SK-N-SH treated with all-trans-retinoic acid at 6 μM for 48 hours (cell line): ENCODE measurements around the gene CHORDC1.

Experiments used
- ATAC-seq: fragments of 200-7000 bp; cut with Tn5 transposase; 3 replicates; pipeline ENCODE4 v1.9.1; 2020; ENCODE audit warnings: mild to moderate bottlenecking, moderate library complexity
- ARNTL ChIP-seq: fragments of 450-650 bp; formaldehyde crosslinking; IDR thresholded peaks from 2 replicates; pipeline ENCODE4 v1.5.0; 2020; ENCODE audit warnings: low read depth, mild to moderate bottlenecking, moderate library complexity, borderline replicate concordance
- BACH2 ChIP-seq: fragments of 250-450 bp; sonication (Bioruptor Pico); IDR thresholded peaks from 2 replicates; pipeline ENCODE4 v1.9.0; 2021; ENCODE audit warnings: mild to moderate bottlenecking, borderline replicate concordance
- CREB5 ChIP-seq: fragments of 250-450 bp; sonication (Bioruptor Pico); IDR thresholded peaks from 2 replicates; pipeline ENCODE4 v1.5.1; 2020; ENCODE audit warnings: low read depth, mild to moderate bottlenecking, moderate library complexity
- CSDC2 ChIP-seq: fragments of 250-450 bp; sonication (Bioruptor Pico); IDR thresholded peaks from 2 replicates; pipeline ENCODE4 v1.5.0; 2020; ENCODE audit warnings: mild to moderate bottlenecking, moderate library complexity
- CSRNP3 ChIP-seq: fragments of 250-450 bp; sonication (Bioruptor Pico); IDR thresholded peaks from 2 replicates; pipeline ENCODE4 v1.5.1; 2021; ENCODE audit warnings: mild to moderate bottlenecking, moderate library complexity
- ESRRG ChIP-seq: fragments of 250-450 bp; sonication (Bioruptor Pico); IDR thresholded peaks from 2 replicates; pipeline ENCODE4 v1.6.1; 2021; ENCODE audit warnings: mild to moderate bottlenecking
- ISL1 ChIP-seq: fragments of 250-450 bp; sonication (Bioruptor Pico); IDR thresholded peaks from 2 replicates; pipeline ENCODE4 v2.1.2; 2022; ENCODE audit warnings: mild to moderate bottlenecking, moderate library complexity
- OSR1 ChIP-seq: fragments of 250-450 bp; sonication (Bioruptor Pico); IDR thresholded peaks from 2 replicates; pipeline ENCODE4 v1.8.0; 2022; ENCODE audit warnings: moderate library complexity, mild to moderate bottlenecking, inconsistent platforms
- PATZ1 ChIP-seq: fragments of 250-450 bp; sonication (Bioruptor Pico); IDR thresholded peaks from 2 replicates; pipeline ENCODE4 v1.8.0; 2020; ENCODE audit warnings: mild to moderate bottlenecking, moderate library complexity, borderline replicate concordance
- POU6F1 ChIP-seq: fragments of 250-450 bp; sonication (Bioruptor Pico); IDR thresholded peaks from 2 replicates; pipeline ENCODE4 v1.8.0; 2021; ENCODE audit warnings: low read depth, mild to moderate bottlenecking, moderate library complexity, borderline replicate concordance
- PPARA ChIP-seq: fragments of 250-450 bp; sonication (Bioruptor Pico); IDR thresholded peaks from 2 replicates; pipeline ENCODE4 v1.5.0; 2020; ENCODE audit warnings: mild to moderate bottlenecking, borderline replicate concordance
- RARB ChIP-seq: fragments of 250-450 bp; sonication (Bioruptor Pico); IDR thresholded peaks from 2 replicates; pipeline ENCODE4 v1.8.0; 2021; ENCODE audit warnings: mild to moderate bottlenecking, moderate library complexity
- SNAI2 ChIP-seq: fragments of 250-450 bp; sonication (Bioruptor Pico); IDR thresholded peaks from 2 replicates; pipeline ENCODE4 v1.5.0; 2020; ENCODE audit warnings: mild to moderate bottlenecking, moderate library complexity
- TCF4 ChIP-seq: fragments of 250-450 bp; sonication (Bioruptor Pico); IDR thresholded peaks from 2 replicates; pipeline ENCODE4 v1.8.0; 2021; ENCODE audit warnings: mild to moderate bottlenecking, moderate library complexity, borderline replicate concordance
- TOX ChIP-seq: fragments of 250-450 bp; sonication (Bioruptor Pico); IDR thresholded peaks from 2 replicates; pipeline ENCODE4 v1.8.0; 2021; ENCODE audit warnings: mild to moderate bottlenecking, moderate library complexity, borderline replicate concordance
- ZC3H10 ChIP-seq: fragments of 250-450 bp; sonication (Bioruptor Pico); IDR thresholded peaks from 2 replicates; pipeline ENCODE4 v1.5.1; 2021; ENCODE audit warnings: mild to moderate bottlenecking, moderate library complexity
- ZFP3 ChIP-seq: fragments of 250-450 bp; sonication (Bioruptor Pico); IDR thresholded peaks from 2 replicates; pipeline ENCODE4 v1.5.0; 2020; ENCODE audit warnings: mild to moderate bottlenecking, moderate library complexity
- ZFP30 ChIP-seq: fragments of 450-650 bp; formaldehyde crosslinking; IDR thresholded peaks from 2 replicates; pipeline ENCODE4 v1.5.0; 2022; ENCODE audit warnings: mild to moderate bottlenecking, moderate library complexity
- ZNF565 ChIP-seq: fragments of 450-650 bp; formaldehyde crosslinking; conservative IDR thresholded peaks from 2 replicates; pipeline ENCODE4 v1.5.0; 2020; ENCODE audit warnings: low read depth, mild to moderate bottlenecking, moderate library complexity
- ZNF70 ChIP-seq: fragments of 450-650 bp; formaldehyde crosslinking; IDR thresholded peaks from 2 replicates; pipeline ENCODE4 v1.5.0; 2020; ENCODE audit warnings: mild to moderate bottlenecking, moderate library complexity
- ZNF8 ChIP-seq: fragments of 450-650 bp; formaldehyde crosslinking; IDR thresholded peaks from 2 replicates; pipeline ENCODE4 v1.5.0; 2020; ENCODE audit warnings: mild to moderate bottlenecking, moderate library complexity

Gene CHORDC1

GRCh38 chr11:90256404-90257157 lies 33.7 kb upstream of the CHORDC1 start:
- TF ChIP-seq ZFP3 (CRISPR knock-in tag) (no peak), PATZ1 (CRISPR knock-in tag) (no peak), ARNTL (CRISPR knock-in tag) (no peak), ZC3H10 (CRISPR knock-in tag) (no peak), ISL1 (CRISPR knock-in tag) (no peak), BACH2 (CRISPR knock-in tag) (no peak), RARB (CRISPR knock-in tag) (no peak), ZNF565 (CRISPR knock-in tag) (no peak), ESRRG (no peak), CSDC2 (no peak), ZFP30 (CRISPR knock-in tag) (no peak), ZNF70 (no peak), POU6F1 (CRISPR knock-in tag) (no peak), CSRNP3 (no peak), TCF4 (CRISPR knock-in tag) (no peak), OSR1 (CRISPR knock-in tag) (no peak), TOX (CRISPR knock-in tag) (no peak), SNAI2 (CRISPR knock-in tag) (no peak), ZNF8 (CRISPR knock-in tag) (no peak)
- no peak for ATAC-seq

- ATAC-seq = no peak
- TF ChIP-seq OSR1 (CRISPR knock-in tag) (no peak), CSDC2 (no peak), ZNF70 (no peak), ARNTL (CRISPR knock-in tag) (no peak), ZC3H10 (CRISPR knock-in tag) (no peak), POU6F1 (CRISPR knock-in tag) (no peak), CSRNP3 (no peak), CREB5 (CRISPR knock-in tag) (no peak)
- TF ChIP-seq, all 23 proteins: peak for 0
Observed at GRCh38 chr11:90254065-90254464, 31.2 kb upstream of the CHORDC1 start.

- TF ChIP-seq BACH2 (CRISPR knock-in tag) (no peak), PATZ1 (CRISPR knock-in tag) (no peak), PPARA (no peak), TOX (CRISPR knock-in tag) (no peak), TCF4 (CRISPR knock-in tag) (no peak), ISL1 (CRISPR knock-in tag) (no peak), ZNF565 (CRISPR knock-in tag) (no peak), ZNF8 (CRISPR knock-in tag) (no peak), ZFP30 (CRISPR knock-in tag) (no peak), ZC3H10 (CRISPR knock-in tag) (no peak), CREB5 (CRISPR knock-in tag) (no peak), SNAI2 (CRISPR knock-in tag) (no peak)
- no peak for ATAC-seq
Observed at GRCh38 chr11:90252053-90252452, 29.2 kb upstream of the CHORDC1 start.
